H9 (cell line): ENCODE results near the gene SLC9A5. TPM values are rescaled to one million over a fixed set of nuclear protein-coding genes. Genes with fewer than 3 reads are reported as not detected.

Source experiments
- DNase-seq: peaks from one replicate; pipeline ENCODE4 v3.0.0-alpha.2; 2017
- H2AFZ ChIP-seq: one replicate; pipeline ENCODE4 v1.6.1; 2013; ENCODE audit warnings: mild to moderate bottlenecking, low read length, control low read depth, moderate library complexity
- H2AK5ac ChIP-seq: 2 replicates; pipeline ENCODE4 v1.6.1; 2013; ENCODE audit warnings: low read length, control low read depth, mixed read lengths; ENCODE audit not compliant: insufficient read length
- H2BK120ac ChIP-seq: one replicate; pipeline ENCODE4 v1.6.1; 2013; ENCODE audit warnings: low read depth, mild to moderate bottlenecking, low read length, control low read depth, inconsistent platforms; ENCODE audit not compliant: poor library complexity, severe bottlenecking
- H2BK12ac ChIP-seq: 2 replicates; pipeline ENCODE4 v1.6.1; 2013; ENCODE audit warnings: low read length, control low read depth, mixed read lengths, low read depth; ENCODE audit not compliant: insufficient read length
- H2BK15ac ChIP-seq: 2 replicates; pipeline ENCODE4 v1.6.1; 2013; ENCODE audit warnings: low read depth, low read length, control low read depth
- H2BK20ac ChIP-seq: one replicate; pipeline ENCODE4 v1.6.1; 2013; ENCODE audit warnings: low read depth, mild to moderate bottlenecking, low read length, control low read depth, inconsistent platforms; ENCODE audit not compliant: poor library complexity, severe bottlenecking
- H2BK5ac ChIP-seq: 2 replicates; pipeline ENCODE4 v1.6.1; 2013; ENCODE audit warnings: low read length, control low read depth, mixed read lengths; ENCODE audit not compliant: insufficient read length
- H3K14ac ChIP-seq: 2 replicates; pipeline ENCODE4 v1.6.1; 2013; ENCODE audit warnings: low read length, control low read depth; ENCODE audit not compliant: insufficient read depth
- H3K18ac ChIP-seq: 2 replicates; pipeline ENCODE4 v1.6.1; 2013; ENCODE audit warnings: low read depth, mild to moderate bottlenecking, mixed read lengths, low read length, control low read depth; ENCODE audit not compliant: insufficient read length
- H3K23ac ChIP-seq: 2 replicates; pipeline ENCODE4 v1.6.1; 2013; ENCODE audit warnings: low read length, control low read depth, mixed read lengths, low read depth; ENCODE audit not compliant: insufficient read length
- H3K23me2 ChIP-seq: 2 replicates; pipeline ENCODE4 v1.6.1; 2013; ENCODE audit warnings: low read depth, mild to moderate bottlenecking, mixed read lengths, low read length, control low read depth; ENCODE audit not compliant: insufficient read length, poor library complexity, severe bottlenecking
- H3K27ac ChIP-seq: 2 replicates; pipeline ENCODE4 v1.5.1; 2013; ENCODE audit warnings: low read length, control low read depth, mixed read lengths, low read depth; ENCODE audit not compliant: insufficient read length
- H3K27me3 ChIP-seq: 2 replicates; pipeline ENCODE4 v1.6.1; 2013; ENCODE audit warnings: low read length, control low read depth, inconsistent platforms; ENCODE audit not compliant: insufficient read depth
- H3K4ac ChIP-seq: 2 replicates; pipeline ENCODE4 v1.6.1; 2013; ENCODE audit warnings: low read depth, mild to moderate bottlenecking, control low read depth, inconsistent platforms, low read length, moderate library complexity
- H3K4me1 ChIP-seq: 2 replicates; pipeline ENCODE4 v1.6.1; 2013; ENCODE audit warnings: low read length, control low read depth, inconsistent platforms; ENCODE audit not compliant: insufficient read depth
- H3K4me2 ChIP-seq: 2 replicates; pipeline ENCODE4 v1.6.1; 2013; ENCODE audit warnings: low read length, control low read depth, mixed read lengths; ENCODE audit not compliant: insufficient read length, insufficient read depth
- H3K56ac ChIP-seq: 2 replicates; pipeline ENCODE4 v1.6.1; 2013; ENCODE audit warnings: low read depth, mild to moderate bottlenecking, mixed read lengths, low read length, control low read depth; ENCODE audit not compliant: insufficient read length
- H3K79me1 ChIP-seq: 2 replicates; pipeline ENCODE4 v1.6.1; 2013; ENCODE audit warnings: low read depth, mild to moderate bottlenecking, moderate library complexity, low read length, control low read depth, inconsistent platforms; ENCODE audit not compliant: insufficient read depth, poor library complexity, severe bottlenecking
- H3K79me2 ChIP-seq: 2 replicates; pipeline ENCODE4 v1.6.1; 2013; ENCODE audit warnings: low read length, control low read depth, inconsistent platforms; ENCODE audit not compliant: insufficient read depth
- H3K9ac ChIP-seq: 2 replicates; pipeline ENCODE4 v1.6.1; 2013; ENCODE audit warnings: low read length, control low read depth, mixed read lengths; ENCODE audit not compliant: insufficient read length; ENCODE audit errors: extremely low read depth
- H3K9me3 ChIP-seq: one replicate; pipeline ENCODE4 v1.6.1; 2013; ENCODE audit warnings: low read depth, low read length, inconsistent platforms; ENCODE audit not compliant: control insufficient read depth
- H3T11ph ChIP-seq: one replicate; pipeline ENCODE4 v1.6.1; 2013; ENCODE audit warnings: mild to moderate bottlenecking, low read length, control low read depth, inconsistent platforms
- H4K20me1 ChIP-seq: one replicate; pipeline ENCODE4 v1.6.1; 2013; ENCODE audit not compliant: control insufficient read depth, insufficient read length, insufficient read depth
- H4K5ac ChIP-seq: 2 replicates; pipeline ENCODE4 v1.6.1; 2013; ENCODE audit warnings: low read depth, mild to moderate bottlenecking, mixed read lengths, low read length, control low read depth; ENCODE audit not compliant: insufficient read length
- H4K8ac ChIP-seq: replicated peaks from 2 replicates; pipeline ENCODE4 v1.6.1; 2013; ENCODE audit warnings: low read length, control low read depth, mixed read lengths, low read depth; ENCODE audit not compliant: insufficient read length
- H4K91ac ChIP-seq: 2 replicates; pipeline ENCODE4 v1.6.1; 2013; ENCODE audit warnings: low read depth, mild to moderate bottlenecking, moderate library complexity, mixed read lengths, low read length, control low read depth; ENCODE audit not compliant: insufficient read length
- H3K27ac Mint-ChIP-seq, 3 experiments: 2 replicates in 2 of 3; 3 replicates in 1 of 3; pipeline ENCODE4 v1.8.0; 2020 to 2021; ENCODE audit warnings: mixed read lengths in 3 of 3, mild to moderate bottlenecking in 1 of 3, moderate library complexity in 1 of 3
- H3K27me3 Mint-ChIP-seq: 2 replicates; pipeline ENCODE4 v1.8.0; 2021; ENCODE audit warnings: low read depth, mild to moderate bottlenecking, moderate library complexity, mixed read lengths
- H3K36me3 Mint-ChIP-seq, 3 experiments: 2 replicates in 2 of 3; 3 replicates in 1 of 3; pipeline ENCODE4 v1.8.0; 2020 to 2021; ENCODE audit warnings: low read depth in 3 of 3, mixed read lengths in 3 of 3; ENCODE audit not compliant: insufficient read depth in 1 of 3
- H3K4me1 Mint-ChIP-seq, 2 experiments: 2 replicates each; pipeline ENCODE4 v1.8.0; 2020; ENCODE audit warnings: mixed read lengths in 2 of 2
- H3K4me3 Mint-ChIP-seq, 2 experiments: 2 replicates in 1 of 2; 3 replicates in 1 of 2; pipeline ENCODE4 v1.8.0; 2020 to 2021; ENCODE audit warnings: mild to moderate bottlenecking in 2 of 2, mixed read lengths in 2 of 2, moderate library complexity in 1 of 2
- H3K9me3 Mint-ChIP-seq, 2 experiments: 2 replicates in 1 of 2; 3 replicates in 1 of 2; pipeline ENCODE4 v1.8.0; 2020; ENCODE audit warnings: mild to moderate bottlenecking in 2 of 2, mixed read lengths in 2 of 2, moderate library complexity in 1 of 2
- CTCF ChIP-seq: fragments of 200-600 bp; sonication (generic); conservative IDR thresholded peaks from 3 replicates; pipeline ENCODE4 v1.8.0; 2021; ENCODE audit warnings: antibody characterized with exemption, mild to moderate bottlenecking
- WGBS: extraction: QIAGEN DNeasy Blood & Tissue Kit; methylation state at CpG from one replicate; pipeline ENCODE4 v1.1.7; 2013; ENCODE audit warnings: missing lambda C conversion rate, low lambda C conversion rate, mixed read lengths; ENCODE audit not compliant: insufficient read length; ENCODE audit errors: extremely low coverage; 5-methylcytosine and 5-hydroxymethylcytosine counted together
- total RNA-seq: library from RNA; stranded (reverse); gene quantifications from 2 replicates; pipeline ENCODE4 v1.2.1, GENCODE V29; 2021

SLC9A5 gene
- total RNA-seq, 1 experiment from 2014 or later: 9.1 TPM

DNA sequence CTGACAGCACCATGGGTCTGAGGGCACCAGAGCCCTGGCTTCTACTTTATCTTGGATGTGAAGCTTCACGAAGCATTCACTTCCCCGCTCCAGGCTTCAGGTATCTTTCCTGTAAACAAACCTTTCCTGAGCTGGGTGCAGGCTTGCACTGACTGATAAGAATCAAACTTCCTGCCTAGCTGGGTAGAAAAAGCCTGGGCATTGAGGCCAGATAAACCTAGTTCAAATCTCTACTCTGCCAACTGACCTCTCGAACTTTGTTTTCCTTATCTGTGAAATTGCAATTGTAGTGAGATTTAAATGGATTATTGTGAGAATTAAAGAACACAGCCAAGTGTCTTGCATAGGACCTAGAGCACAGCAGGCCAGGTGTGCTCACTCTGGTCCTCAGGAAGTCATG is 24.8 kb upstream of the SLC9A5 start:
- Histone ChIP-seq H3K4me2 (no peak overlapping the region), H3K79me1 (peaks cover 3% of the 10 kb centered on the region), H3K18ac (no peak overlapping the region), H3K27ac (no peak overlapping the region), H3K4ac (no peak overlapping the region), H2BK15ac (no peak overlapping the region), H3K9me3 (no peaks in the 10 kb centered on the region), H4K20me1 (no peaks in the 10 kb centered on the region), H3K9ac (no peak overlapping the region), H3K23ac (no peak overlapping the region), H3K79me2 (peaks cover 5% of the 10 kb centered on the region; the same call in 1 of the 2 replicates), H2BK120ac (no peak overlapping the region), H4K8ac (no peak overlapping the region), H2BK12ac (no peak overlapping the region), H3K23me2 (peaks cover 15% of the 10 kb centered on the region), H2AFZ (no peak overlapping the region), H4K91ac (no peak overlapping the region), H3K4me1 (peaks cover 4% of the 10 kb centered on the region), H3T11ph (no peak overlapping the region), H2BK5ac (no peak overlapping the region), H3K56ac (no peak overlapping the region), H2AK5ac (no peak overlapping the region), H4K5ac (no peak overlapping the region), H3K14ac (no peak overlapping the region), H3K27me3 (no peaks in the 10 kb centered on the region), H2BK20ac (no peak overlapping the region)
- Mint-ChIP-seq H3K4me3 (no peak overlapping the region), H3K9me3 (no peaks in the 10 kb centered on the region; a peak in 1 of 5 replicates), H3K36me3 (peaks cover 2 to 18% (median 16%) of the 10 kb centered on the region in 3 experiments; a peak in 5 of 7 replicates), H3K4me1 (peaks cover 17 to 20% of the 10 kb centered on the region in 2 experiments), H3K27ac (no peak overlapping the region), H3K27me3 (peaks cover 23% of the 10 kb centered on the region)
- TF ChIP-seq CTCF: no peak
- no CpG with 5 or more reads among the region's 3 CpGs for WGBS
- DNase-seq: no peak
